ENCODE data around the gene SPRY4.
"Not testable (repeated sequence)": the region's sequence is repeated elsewhere in the genome, so short reads cannot be mapped to it uniquely, and the experiment has no call there.

Gene SPRY4

GRCh38 chr5:142350021-142350420 lies 25.2 kb upstream of the SPRY4 start:
- Mint-ChIP-seq H3K27me3 (peaks cover 27% of the 10 kb centered on the region), H3K4me3 (no peak overlapping the region), H3K9me3 (peaks cover 3% of the 10 kb centered on the region), H3K4me1 (no peaks in the 10 kb centered on the region), H3K36me3 (no peaks in the 10 kb centered on the region), H3K27ac (no peak overlapping the region)
- ATAC-seq: no peak

- Mint-ChIP-seq H3K4me3 (no peak overlapping the region), H3K36me3 (peaks cover 6% of the 10 kb centered on the region), H3K27me3 (peaks cover 33% of the 10 kb centered on the region), H3K9me3 (peaks cover 20% of the 10 kb centered on the region), H3K4me1 (no peaks in the 10 kb centered on the region), H3K27ac (no peak overlapping the region)
- ATAC-seq: no peak
Measured at GRCh38 chr5:142346706-142347105, 21.9 kb upstream of the SPRY4 start.

DNA sequence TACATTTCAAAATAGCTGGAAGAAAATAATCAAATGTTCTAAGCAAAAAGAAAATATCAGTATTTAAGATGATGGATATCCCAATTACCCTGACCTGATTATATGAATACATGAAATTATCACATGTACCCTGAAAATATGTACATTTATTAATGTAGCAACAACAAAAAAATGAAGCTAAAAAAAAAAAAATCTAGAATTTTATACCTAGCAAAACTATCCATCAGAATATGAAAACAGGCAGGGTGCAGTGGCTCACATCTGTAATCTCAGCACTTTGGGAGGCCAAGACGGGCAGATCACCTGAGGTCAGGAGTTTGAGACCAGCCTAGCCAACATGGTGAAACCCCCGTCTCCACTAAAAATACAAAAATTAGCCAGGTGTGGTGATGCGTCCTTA lies 20.1 kb upstream of the SPRY4 start:
- ATAC-seq, H3K4me1 Mint-ChIP-seq: not testable (repeated sequence)

GRCh38 chr5:142343531-142343930 lies 18.7 kb upstream of the SPRY4 start:
- H3K36me3 Mint-ChIP-seq: peaks cover 6% of the 10 kb centered on the region
- H3K27me3 Mint-ChIP-seq: peaks cover 62% of the 10 kb centered on the region
- peaks cover 25% of the 10 kb centered on the region for H3K9me3 Mint-ChIP-seq
- H3K27ac Mint-ChIP-seq: no peak overlapping the region
- no peak overlapping the region for H3K4me3 Mint-ChIP-seq
- ATAC-seq: no peak
- H3K4me1 Mint-ChIP-seq: no peaks in the 10 kb centered on the region

More for the DNA sequence above, 20.1 kb upstream of the SPRY4 start:
- H3K36me3 Mint-ChIP-seq, H3K27ac Mint-ChIP-seq, H3K4me3 Mint-ChIP-seq: not testable (repeated sequence)
- peaks cover 51% of the 10 kb centered on the region for H3K27me3 Mint-ChIP-seq
- peaks cover 23% of the 10 kb centered on the region for H3K9me3 Mint-ChIP-seq

GRCh38 chr5:142342128-142342981 lies 17.5 kb upstream of the SPRY4 start:
- peaks cover 25% of the 10 kb centered on the region for H3K9me3 Mint-ChIP-seq
- H3K4me1 Mint-ChIP-seq: no peaks in the 10 kb centered on the region
- peaks cover 67% of the 10 kb centered on the region for H3K27me3 Mint-ChIP-seq
- peaks cover 6% of the 10 kb centered on the region for H3K36me3 Mint-ChIP-seq
- no peak overlapping the region for H3K27ac Mint-ChIP-seq
- ATAC-seq: no peak
- H3K4me3 Mint-ChIP-seq: no peak overlapping the region

DNA sequence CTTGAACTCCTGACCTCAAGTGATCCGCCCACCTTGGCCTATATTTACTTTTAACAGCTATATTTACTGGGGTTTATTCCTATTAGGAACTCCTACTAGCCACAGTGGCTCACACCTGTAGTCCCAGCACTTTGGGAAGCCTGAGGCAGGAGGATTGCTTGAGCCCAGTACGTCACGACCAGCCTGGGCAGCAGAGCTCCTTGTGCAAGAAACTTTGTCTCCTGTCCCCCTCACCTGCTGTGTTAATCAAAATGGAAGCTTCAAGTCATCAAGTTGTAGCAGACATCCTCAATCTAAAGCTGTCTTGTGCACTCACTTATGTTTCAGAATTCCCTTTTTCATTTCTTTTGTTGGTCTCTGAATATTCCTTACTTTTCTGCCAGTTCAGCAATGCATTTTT lies 15.0 kb upstream of the SPRY4 start:
- ATAC-seq: no peak
- Mint-ChIP-seq H3K9me3 (peaks cover 23% of the 10 kb centered on the region), H3K27ac (no peak overlapping the region), H3K27me3 (peaks cover 68% of the 10 kb centered on the region), H3K36me3 (peaks cover 6% of the 10 kb centered on the region), H3K4me3 (no peak overlapping the region), H3K4me1 (no peaks in the 10 kb centered on the region)

DNA sequence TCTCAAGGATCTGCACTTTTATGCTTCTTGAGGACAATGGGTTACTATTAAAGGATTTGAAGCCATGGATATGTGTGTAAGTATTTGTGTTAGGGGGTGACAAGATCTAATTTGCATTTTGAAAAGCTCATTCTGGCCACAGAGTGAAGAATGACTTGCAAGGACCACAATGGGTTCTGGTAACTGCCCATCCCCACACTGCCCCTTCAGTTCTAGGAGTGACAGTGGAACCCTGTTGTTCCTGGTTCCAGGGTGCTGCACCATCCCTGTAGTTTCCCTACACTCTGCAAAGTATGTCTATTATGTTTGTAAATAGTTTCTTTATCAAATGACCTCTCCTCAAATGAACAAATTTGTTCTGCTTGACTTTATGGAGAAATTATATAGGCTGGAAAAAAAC lies 9.7 kb upstream of the SPRY4 start:
- no peak overlapping the region for H3K27ac Mint-ChIP-seq
- H3K4me3 Mint-ChIP-seq: no peak overlapping the region
- H3K27me3 Mint-ChIP-seq: peaks cover 33% of the 10 kb centered on the region
- ATAC-seq: no peak
- no peaks in the 10 kb centered on the region for H3K36me3 Mint-ChIP-seq
- peaks cover 3% of the 10 kb centered on the region for H3K9me3 Mint-ChIP-seq
- H3K4me1 Mint-ChIP-seq: no peaks in the 10 kb centered on the region

- not testable (repeated sequence) for H3K27ac Mint-ChIP-seq
Measured at GRCh38 chr5:142333749-142334148, 8.9 kb upstream of the SPRY4 start.

GRCh38 chr5:142330444-142330843 lies 5.6 kb upstream of the SPRY4 start:
- no peaks in the 10 kb centered on the region for H3K9me3 Mint-ChIP-seq
- no peak overlapping the region for H3K27ac Mint-ChIP-seq
- no peaks in the 10 kb centered on the region for H3K36me3 Mint-ChIP-seq
- no peak for ATAC-seq
- peaks cover 9% of the 10 kb centered on the region for H3K4me1 Mint-ChIP-seq
- H3K4me3 Mint-ChIP-seq: no peak overlapping the region
- H3K27me3 Mint-ChIP-seq: peaks cover 47% of the 10 kb centered on the region

More at GRCh38 chr5:142333749-142334148, 8.9 kb upstream of the SPRY4 start:
- peaks cover 33% of the 10 kb centered on the region for H3K27me3 Mint-ChIP-seq
- H3K9me3 Mint-ChIP-seq, ATAC-seq, H3K4me1 Mint-ChIP-seq, H3K4me3 Mint-ChIP-seq, H3K36me3 Mint-ChIP-seq: not testable (repeated sequence)

- Mint-ChIP-seq H3K4me3 (no peak overlapping the region), H3K27ac (no peak overlapping the region), H3K4me1 (peaks cover 14% of the 10 kb centered on the region), H3K9me3 (no peaks in the 10 kb centered on the region), H3K27me3 (peaks cover 47% of the 10 kb centered on the region), H3K36me3 (no peaks in the 10 kb centered on the region)
- ATAC-seq: no peak
Measured at GRCh38 chr5:142330026-142330425, 5.2 kb upstream of the SPRY4 start.

GRCh38 chr5:142327111-142327842 lies 2.5 kb upstream of the SPRY4 start:
- Mint-ChIP-seq H3K9me3 (no peaks in the 10 kb centered on the region), H3K4me1 (peaks cover 31% of the 10 kb centered on the region), H3K4me3 (no peak overlapping the region), H3K27ac (no peak overlapping the region), H3K36me3 (no peaks in the 10 kb centered on the region), H3K27me3 (peaks cover 72% of the 10 kb centered on the region)
- no peak for ATAC-seq

GRCh38 chr5:142326480-142326938 lies 1.7 kb upstream of the SPRY4 start:
- Mint-ChIP-seq H3K36me3 (no peaks in the 10 kb centered on the region), H3K27me3 (peaks cover 80% of the 10 kb centered on the region), H3K27ac (no peak overlapping the region), H3K9me3 (no peaks in the 10 kb centered on the region), H3K4me1 (peaks cover 31% of the 10 kb centered on the region), H3K4me3 (no peak overlapping the region)
- ATAC-seq: no peak

GRCh38 chr5:142325725-142326479 lies 1.1 kb upstream of the SPRY4 start:
- H3K27me3 Mint-ChIP-seq: peaks cover 86% of the 10 kb centered on the region
- no peaks in the 10 kb centered on the region for H3K9me3 Mint-ChIP-seq
- no peaks in the 10 kb centered on the region for H3K36me3 Mint-ChIP-seq
- H3K27ac Mint-ChIP-seq: no peak overlapping the region
- H3K4me1 Mint-ChIP-seq: peaks cover 31% of the 10 kb centered on the region
- H3K4me3 Mint-ChIP-seq: peak overlapping the region; percentile 56
- no peak for ATAC-seq

GRCh38 chr5:142324136-142324870 lies 518 bp downstream of the SPRY4 start:
- no peaks in the 10 kb centered on the region for H3K36me3 Mint-ChIP-seq
- H3K4me1 Mint-ChIP-seq: peaks cover 31% of the 10 kb centered on the region
- H3K27me3 Mint-ChIP-seq: peaks cover 97% of the 10 kb centered on the region
- ATAC-seq: peak; percentile 61
- H3K27ac Mint-ChIP-seq: no peak overlapping the region
- H3K9me3 Mint-ChIP-seq: no peaks in the 10 kb centered on the region
- peak overlapping the region; percentile 78 for H3K4me3 Mint-ChIP-seq

Data from stimulated activated memory B cell treated with anti-CD40 and anti-IgM and Interleukin-4, amounts not matched to agents 10 μg/mL and 1 μg/mL and 100 μg/mL, for 72 hours (primary cell).